ENCODE measurements around the gene PML.

PML gene

GRCh38 chr15:73994413-73994883 lies at the start of gene PML:
Gene PML, plus strand, starts transcription at chr15:73994716. Its CDS starts 97 bp downstream, at chr15:73994813.
- DNase-seq = peak; percentile 85

GRCh38 chr15:73945130-73945508 lies 49.4 kb upstream of the PML start:
- no peak for DNase-seq

DNA sequence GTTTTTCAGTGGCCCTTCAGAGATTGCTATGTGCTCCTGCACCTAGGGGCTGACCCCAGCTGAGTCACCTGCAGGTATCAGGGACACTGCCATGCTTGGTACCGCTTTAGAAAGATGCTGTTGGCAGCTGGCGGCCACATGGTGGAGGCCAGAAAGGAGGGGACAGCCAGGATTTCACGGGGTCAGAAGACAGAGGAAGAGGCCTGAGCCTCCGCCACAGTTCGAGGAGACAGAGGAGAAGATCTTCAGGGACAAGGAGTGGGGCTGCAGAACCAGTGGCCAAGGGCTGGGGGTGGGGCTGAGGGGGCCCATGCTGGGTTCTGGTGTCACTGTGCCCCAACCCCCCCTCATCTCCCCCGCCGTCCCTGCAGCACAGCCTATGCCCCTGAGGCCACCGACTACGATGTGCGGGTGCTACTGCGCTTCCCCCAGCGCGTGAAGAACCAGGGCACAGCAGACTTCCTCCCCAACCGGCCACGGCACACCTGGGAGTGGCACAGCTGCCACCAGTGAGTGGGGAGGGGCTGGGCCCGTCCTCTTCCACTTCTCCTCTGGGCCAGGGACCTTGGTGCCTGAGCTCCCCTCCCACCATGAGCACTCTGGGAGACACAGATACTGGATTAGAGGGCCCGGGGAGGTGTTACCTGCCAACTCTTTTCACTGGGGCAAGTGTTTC lies 48.3 kb upstream of the PML start:
- no peak for DNase-seq

DNA sequence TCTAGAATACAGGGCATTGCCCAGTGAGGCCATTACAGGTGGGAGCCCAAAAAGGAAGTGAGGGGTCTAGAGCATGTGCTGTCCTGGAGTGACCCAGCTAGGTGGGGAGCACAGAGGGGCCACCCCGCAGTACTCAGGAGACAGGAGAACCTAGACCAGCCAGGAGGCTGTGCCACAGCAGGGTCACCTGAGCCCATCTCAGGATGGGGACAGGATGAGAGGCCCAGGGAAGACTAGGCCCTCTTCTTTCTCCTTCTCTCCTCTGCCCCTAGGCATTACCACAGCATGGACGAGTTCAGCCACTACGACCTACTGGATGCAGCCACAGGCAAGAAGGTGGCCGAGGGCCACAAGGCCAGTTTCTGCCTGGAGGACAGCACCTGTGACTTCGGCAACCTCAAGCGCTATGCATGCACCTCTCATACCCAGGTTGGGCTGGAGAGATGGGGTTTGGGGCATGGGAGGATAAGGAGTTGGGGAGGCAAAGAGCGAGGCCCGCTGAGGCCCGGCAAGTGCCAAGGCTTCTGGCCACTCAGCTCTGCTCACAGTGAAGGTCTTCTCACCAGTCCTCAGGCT lies 47.6 kb upstream of the PML start:
- no peak for DNase-seq

DNA sequence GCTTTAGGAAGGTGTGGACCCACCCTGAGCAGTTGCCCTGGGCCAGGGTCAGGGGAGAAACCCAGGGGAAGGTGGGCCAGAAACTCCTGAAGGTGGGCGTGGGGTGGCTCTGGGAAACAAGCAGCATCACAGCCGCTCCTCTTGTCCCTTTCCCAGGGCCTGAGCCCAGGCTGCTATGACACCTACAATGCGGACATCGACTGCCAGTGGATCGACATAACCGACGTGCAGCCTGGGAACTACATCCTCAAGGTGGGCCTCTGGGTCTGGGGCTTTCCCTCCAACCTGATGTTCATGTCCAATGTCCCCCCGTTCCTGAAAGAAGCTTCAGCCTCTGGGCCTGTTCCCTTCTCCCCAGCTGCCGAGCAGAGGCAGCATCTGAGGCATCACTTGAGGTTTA lies 46.9 kb upstream of the PML start:
- DNase-seq = no peak

DNA sequence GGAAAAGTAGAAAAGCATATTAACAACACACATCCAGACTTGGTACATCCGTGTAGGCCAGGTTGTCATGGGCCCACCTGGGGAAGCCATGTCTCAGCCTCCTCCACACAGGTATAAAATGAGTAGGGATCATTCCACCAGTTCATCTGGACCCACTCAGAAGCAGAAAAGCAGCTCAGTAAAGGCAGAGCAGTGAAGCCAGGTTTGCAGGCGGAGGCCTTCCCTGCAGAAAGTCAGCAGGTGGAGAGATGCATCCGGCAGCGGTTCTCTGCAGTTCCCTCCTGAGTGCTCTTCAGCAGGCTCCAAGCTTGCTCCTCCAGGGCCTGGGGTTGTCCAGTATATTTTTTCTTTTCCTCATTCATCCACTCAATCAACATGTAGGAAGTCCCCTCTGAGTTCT lies 46.1 kb upstream of the PML start:
- no peak for DNase-seq

DNA sequence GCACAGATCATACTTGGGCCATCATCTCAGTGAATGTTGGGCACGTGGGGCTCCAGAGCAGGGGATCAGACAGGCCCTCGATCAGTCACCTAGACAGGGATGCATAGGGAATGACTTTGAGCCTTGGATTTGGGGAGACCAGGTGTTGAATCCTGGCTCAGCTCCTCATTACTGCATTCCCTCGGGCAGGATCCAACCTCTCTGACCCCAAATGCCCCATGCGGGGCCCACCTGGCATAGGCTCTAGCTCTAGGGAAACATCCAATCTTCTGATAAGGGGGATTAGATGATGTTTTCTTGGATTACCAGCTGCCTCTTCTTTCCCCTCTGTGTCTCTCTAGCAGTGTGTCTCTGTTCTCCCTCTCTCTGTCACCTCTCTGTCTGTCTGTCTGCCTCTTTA lies 45.5 kb upstream of the PML start:
- no peak for DNase-seq

GRCh38 chr15:73949496-73949895 lies 45.0 kb upstream of the PML start:
- DNase-seq = no peak

GRCh38 chr15:73950479-73950830 lies 44.1 kb upstream of the PML start:
- DNase-seq = no peak

GRCh38 chr15:73950831-73951561 lies 43.5 kb upstream of the PML start:
- no peak for DNase-seq

DNA sequence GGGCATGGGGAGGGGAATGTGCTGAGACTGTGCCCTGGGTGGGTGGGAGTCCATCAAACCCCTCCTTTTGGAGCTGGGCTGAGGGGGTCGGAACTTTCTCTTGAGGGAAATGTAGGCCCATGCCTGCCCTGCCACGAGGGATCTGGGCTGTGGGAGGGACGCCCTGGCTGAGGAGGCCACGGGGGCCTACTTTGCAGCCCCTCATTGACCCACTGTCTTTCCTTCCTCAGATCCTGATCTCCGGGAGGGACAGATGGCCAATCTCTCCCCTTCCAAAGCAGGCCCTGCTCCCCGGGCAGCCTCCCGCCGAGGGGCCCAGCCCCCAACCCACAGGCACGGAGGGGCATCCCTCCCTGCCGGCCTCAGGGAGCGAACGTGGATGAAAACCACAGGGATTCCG lies 42.9 kb upstream of the PML start:
- DNase-seq = no peak

DNA sequence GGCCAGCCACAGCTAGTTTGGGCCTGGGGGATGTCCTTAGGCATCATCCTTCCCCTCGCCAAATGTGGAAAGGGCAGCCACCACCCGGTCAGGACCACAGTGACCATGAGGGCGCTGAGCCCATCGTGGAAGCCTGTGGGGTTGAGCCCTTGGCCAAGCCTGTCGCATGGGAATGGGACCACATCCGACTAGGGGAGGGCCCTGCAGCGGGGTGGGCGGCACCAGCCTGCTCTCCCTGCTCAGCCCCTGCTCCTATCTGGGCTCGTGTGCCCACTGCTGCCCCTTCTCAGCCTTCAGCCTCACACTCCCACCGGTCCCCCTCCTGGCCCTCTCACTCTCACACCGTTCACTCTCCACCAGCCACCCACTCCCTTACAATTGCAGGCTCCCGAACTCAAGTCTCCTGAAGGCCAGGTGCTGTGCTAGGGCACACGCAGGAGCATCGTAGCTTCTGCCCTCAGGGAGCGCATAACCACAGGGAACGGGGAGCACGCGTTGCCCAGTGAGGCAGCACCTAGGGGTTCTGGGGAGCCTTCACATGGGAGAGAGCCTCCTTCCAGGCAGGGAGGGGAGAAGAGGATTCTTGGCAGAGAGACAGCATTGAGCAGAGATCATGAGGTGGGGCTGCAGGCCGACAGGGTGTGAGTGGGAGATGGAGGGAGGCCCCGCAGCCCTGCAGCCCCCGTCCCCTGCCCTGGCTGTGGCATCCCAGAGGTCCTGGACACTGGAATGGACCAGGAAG lies 42.2 kb upstream of the PML start:
- no peak for DNase-seq

DNA sequence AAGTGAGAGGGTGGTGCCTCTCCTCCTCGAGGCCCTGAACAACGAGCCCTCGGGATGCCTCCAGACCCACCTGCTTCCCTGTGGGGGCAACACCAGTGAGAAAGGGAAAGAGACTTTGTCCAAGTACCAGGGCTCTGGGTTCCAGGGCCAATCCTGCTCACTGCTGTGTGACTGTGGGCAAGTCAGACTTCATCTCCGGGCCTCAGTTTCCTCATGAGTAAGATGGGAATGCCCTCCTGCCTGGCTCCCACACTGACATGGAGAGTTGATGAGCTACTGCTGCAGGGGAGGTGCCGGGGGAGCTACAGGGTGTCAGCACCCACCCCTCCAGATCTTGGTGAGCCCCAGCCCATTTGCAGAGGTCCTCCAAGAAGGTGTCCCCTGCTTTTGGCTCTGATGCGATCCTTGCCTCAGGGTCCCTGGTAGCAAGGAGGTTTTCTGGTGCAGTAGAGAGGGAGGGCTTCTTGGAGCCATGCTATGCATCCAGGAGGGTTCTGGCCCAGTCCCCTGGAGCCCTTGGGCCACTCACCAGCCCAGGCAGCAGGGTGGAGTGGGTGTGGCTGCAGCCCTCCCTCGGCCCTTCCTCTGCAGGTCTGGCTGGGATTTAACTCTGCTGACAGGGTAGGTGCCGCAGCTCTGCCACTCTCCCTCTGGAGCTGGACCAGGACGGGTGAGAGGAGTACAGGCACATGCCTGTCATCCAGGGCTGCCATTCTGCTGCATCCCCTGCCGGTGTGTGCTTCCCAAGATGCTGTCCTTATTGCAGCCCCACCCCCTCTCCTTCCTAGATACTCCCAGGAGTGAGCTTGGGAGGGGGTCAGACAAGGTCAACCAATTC lies 41.4 kb upstream of the PML start:
- no peak for DNase-seq

DNA sequence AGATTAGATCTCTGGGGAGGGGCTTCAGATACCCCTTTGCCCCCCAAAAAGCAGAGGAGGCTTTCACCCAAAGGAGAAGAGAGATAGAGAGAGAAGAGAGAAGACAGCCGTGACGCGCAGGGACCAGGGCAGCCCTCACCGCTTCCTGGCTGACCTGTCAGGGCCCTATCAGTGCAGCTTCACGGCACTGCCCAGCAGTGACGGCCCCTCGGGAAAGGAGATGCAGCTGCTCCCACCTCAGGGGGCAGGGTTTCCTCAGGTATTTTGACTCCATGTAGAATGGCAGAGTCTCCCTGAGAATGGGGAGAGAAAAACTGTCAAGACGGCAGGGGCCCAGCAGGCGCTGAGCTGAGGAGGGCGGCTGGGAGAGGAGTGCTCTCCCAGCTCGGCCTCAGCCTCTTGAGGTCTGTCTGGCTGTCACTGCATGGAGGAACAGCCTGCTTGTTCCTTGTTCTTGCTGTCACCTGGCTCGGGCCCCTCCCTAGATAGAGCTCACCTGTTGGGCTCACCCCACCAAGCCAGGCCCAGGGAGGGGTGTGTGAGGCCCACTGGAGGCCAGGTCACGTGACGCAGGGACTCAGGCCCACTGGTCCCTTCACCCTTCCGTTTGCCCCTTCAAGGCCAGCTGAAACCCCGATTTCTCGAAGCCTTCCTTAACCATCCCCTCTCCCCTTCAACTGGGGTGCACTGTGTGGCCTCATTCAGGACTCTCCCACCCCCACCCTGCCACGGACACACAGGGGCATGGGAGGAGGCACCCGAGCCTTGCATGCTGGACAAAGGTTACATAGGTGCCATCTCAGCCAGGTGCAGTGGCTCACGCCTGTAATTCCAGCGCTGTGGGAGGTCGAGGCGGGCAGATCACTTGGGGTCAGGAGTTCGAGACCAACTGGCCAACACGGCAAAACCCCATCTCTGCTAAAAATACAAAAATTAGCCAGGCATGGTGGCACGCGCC lies 40.0 kb upstream of the PML start:
- no peak for DNase-seq

DNA sequence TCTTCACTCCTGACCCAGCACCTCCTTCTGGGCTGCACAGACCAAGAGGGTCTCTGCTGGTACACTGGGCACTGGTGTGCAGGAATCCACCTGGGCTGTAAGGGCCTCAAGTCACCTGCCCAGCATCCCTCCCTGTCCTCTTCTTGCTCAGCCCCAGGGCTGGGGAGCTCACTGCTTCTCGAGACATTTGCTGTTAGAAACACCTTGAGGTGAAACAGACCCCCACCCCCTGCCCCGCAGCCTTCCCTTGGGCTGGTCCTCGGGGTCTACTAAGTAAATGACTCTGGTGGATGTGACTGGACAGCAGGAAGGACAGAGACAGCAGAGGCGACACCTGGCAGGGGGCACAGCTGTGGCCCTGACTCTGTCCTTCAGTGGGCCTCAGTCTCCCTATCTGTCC lies 39.2 kb upstream of the PML start:
- no peak for DNase-seq

- DNase-seq = no peak
Observed at GRCh38 chr15:73955861-73956742, 38.4 kb upstream of the PML start.

- DNase-seq = no peak
Observed at GRCh38 chr15:73956743-73957135, 37.8 kb upstream of the PML start.

GRCh38 chr15:73957276-73957675 lies 37.2 kb upstream of the PML start:
- no peak for DNase-seq

- no peak for DNase-seq
Observed at GRCh38 chr15:73957785-73958184, 36.7 kb upstream of the PML start.

- no peak for DNase-seq
Observed at GRCh38 chr15:73959012-73959581, 35.4 kb upstream of the PML start.

All from NCI-H748 treated with DMSO at 0.1 percent for 48 hours (cell line).